Neural progenitor cell (in vitro differentiated cells): ENCODE results near the gene GABBR2. TPM values are rescaled to one million over a fixed set of nuclear protein-coding genes. Genes with fewer than 3 reads are reported as not detected.

Experiments
- DNase-seq: peaks from one replicate; pipeline ENCODE4 v3.0.0-alpha.2; 2016; ENCODE audit warnings: low spot score
- H2AFZ ChIP-seq: fragments of 200-600 bp; sonication (generic); replicated peaks from 2 replicates; pipeline ENCODE4 v1.6.1; 2016; ENCODE audit warnings: antibody characterized with exemption
- H3F3A ChIP-seq: fragments of 200-600 bp; sonication (generic); 2 replicates; pipeline ENCODE4 v1.6.1; 2016; ENCODE audit warnings: antibody characterized with exemption, low read depth
- H3K27ac ChIP-seq: fragments of 200-600 bp; sonication (generic); 2 replicates; pipeline ENCODE4 v1.5.1; 2016; ENCODE audit warnings: mild to moderate bottlenecking
- H3K27me3 ChIP-seq: fragments of 200-600 bp; sonication (generic); 2 replicates; pipeline ENCODE4 v1.6.1; 2016; ENCODE audit warnings: mild to moderate bottlenecking, moderate library complexity
- H3K36me3 ChIP-seq: fragments of 200-600 bp; sonication (generic); 2 replicates; pipeline ENCODE4 v1.5.1; 2016
- H3K4me1 ChIP-seq: fragments of 200-600 bp; sonication (generic); 2 replicates; pipeline ENCODE4 v1.6.1; 2016; ENCODE audit warnings: mixed run types
- H3K4me2 ChIP-seq: fragments of 200-600 bp; sonication (generic); 2 replicates; pipeline ENCODE4 v1.6.1; 2016
- H3K4me3 ChIP-seq: fragments of 200-600 bp; sonication (generic); 2 replicates; pipeline ENCODE4 v1.5.1; 2016
- H3K79me2 ChIP-seq: fragments of 200-600 bp; sonication (generic); 2 replicates; pipeline ENCODE4 v1.6.1; 2016; ENCODE audit warnings: low read depth
- H3K9ac ChIP-seq: fragments of 200-600 bp; sonication (generic); 2 replicates; pipeline ENCODE4 v1.6.1; 2016
- H3K9me3 ChIP-seq: fragments of 200-600 bp; sonication (generic); 2 replicates; pipeline ENCODE4 v1.5.1; 2016; ENCODE audit warnings: low read depth
- H4K20me1 ChIP-seq: fragments of 200-600 bp; sonication (generic); 2 replicates; pipeline ENCODE4 v1.6.1; 2016; ENCODE audit warnings: low read depth
- H3K27ac Mint-ChIP-seq: 3 replicates; pipeline ENCODE4 v1.8.0; 2021; ENCODE audit warnings: mixed read lengths
- H3K27me3 Mint-ChIP-seq: 2 replicates; pipeline ENCODE4 v1.8.0; 2022; ENCODE audit warnings: low read depth, mild to moderate bottlenecking, inconsistent platforms, moderate library complexity, mixed read lengths; ENCODE audit not compliant: insufficient read depth
- H3K36me3 Mint-ChIP-seq: 3 replicates; pipeline ENCODE4 v1.8.0; 2021; ENCODE audit warnings: mixed read lengths
- H3K4me1 Mint-ChIP-seq: 3 replicates; pipeline ENCODE4 v1.8.0; 2021; ENCODE audit warnings: mixed read lengths
- H3K4me3 Mint-ChIP-seq: 3 replicates; pipeline ENCODE4 v1.8.0; 2021; ENCODE audit warnings: mild to moderate bottlenecking, moderate library complexity, mixed read lengths
- H3K9me3 Mint-ChIP-seq: 3 replicates; pipeline ENCODE4 v1.8.0; 2020; ENCODE audit warnings: mixed read lengths
- EZH2 ChIP-seq: fragments of 200-600 bp; sonication (generic); IDR thresholded peaks from 2 replicates; pipeline ENCODE4 v1.6.1; 2017; ENCODE audit warnings: antibody characterized with exemption, mild to moderate bottlenecking, moderate library complexity
- EZH2phosphoT487 ChIP-seq: fragments of 200-600 bp; sonication (generic); IDR thresholded peaks from 2 replicates; pipeline ENCODE4 v1.6.1; 2017; ENCODE audit warnings: antibody characterized with exemption
- total RNA-seq: library from RNA; depleted of rRNA; stranded (reverse); fragments of >200 nt; gene quantifications from 2 replicates; pipeline ENCODE4 v1.2.3, GENCODE V29; 2015; ENCODE audit warnings: low replicate concordance
- TF ChIP-seq, protein P1 (sequence below): fragments of 200-600 bp; sonication (generic); IDR thresholded peaks from 2 replicates; pipeline ENCODE4 v1.5.1; 2017; ENCODE audit warnings: antibody characterized with exemption, mild to moderate bottlenecking

GABBR2 gene
- total RNA-seq, 1 donor from 2014 or later = not detected

DNA sequence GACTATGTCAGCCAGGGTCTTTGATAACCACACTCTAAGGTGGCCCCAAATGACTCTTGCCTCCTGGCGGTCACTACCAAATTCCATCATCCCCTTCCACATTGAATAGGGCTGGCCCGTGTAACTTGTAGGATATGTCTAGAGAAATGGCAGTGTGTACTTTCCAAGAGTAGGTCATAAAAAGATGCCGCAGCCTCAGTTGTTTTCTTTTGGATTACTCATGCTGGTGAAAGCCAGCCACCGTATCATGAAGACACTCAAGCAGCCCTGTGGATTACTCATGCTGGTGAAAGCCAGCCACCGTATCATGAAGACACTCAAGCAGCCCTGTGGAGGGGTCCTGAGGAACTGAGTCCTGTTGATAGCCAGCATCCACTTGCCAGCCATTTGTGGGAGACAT is 281.2 kb downstream of the GABBR2 start:
- Mint-ChIP-seq H3K36me3 (no peaks in the 10 kb centered on the region), H3K27me3 (peaks cover 2% of the 10 kb centered on the region), H3K4me3 (no peak overlapping the region), H3K4me1 (no peaks in the 10 kb centered on the region), H3K9me3 (no peaks in the 10 kb centered on the region), H3K27ac (no peak overlapping the region)
- Histone ChIP-seq H3K27ac (no peak overlapping the region), H3K27me3 (no peaks in the 10 kb centered on the region), H3K4me3 (no peak overlapping the region), H3K79me2 (no peaks in the 10 kb centered on the region), H2AFZ (no peak overlapping the region), H3K4me2 (no peak overlapping the region), H3F3A (no peaks in the 10 kb centered on the region), H4K20me1 (no peaks in the 10 kb centered on the region), H3K9ac (no peak overlapping the region), H3K9me3 (no peaks in the 10 kb centered on the region), H3K4me1 (no peaks in the 10 kb centered on the region), H3K36me3 (no peaks in the 10 kb centered on the region)
- no peak for DNase-seq
- no peak for TF ChIP-seq EZH2
- TF ChIP-seq, protein P1, sequence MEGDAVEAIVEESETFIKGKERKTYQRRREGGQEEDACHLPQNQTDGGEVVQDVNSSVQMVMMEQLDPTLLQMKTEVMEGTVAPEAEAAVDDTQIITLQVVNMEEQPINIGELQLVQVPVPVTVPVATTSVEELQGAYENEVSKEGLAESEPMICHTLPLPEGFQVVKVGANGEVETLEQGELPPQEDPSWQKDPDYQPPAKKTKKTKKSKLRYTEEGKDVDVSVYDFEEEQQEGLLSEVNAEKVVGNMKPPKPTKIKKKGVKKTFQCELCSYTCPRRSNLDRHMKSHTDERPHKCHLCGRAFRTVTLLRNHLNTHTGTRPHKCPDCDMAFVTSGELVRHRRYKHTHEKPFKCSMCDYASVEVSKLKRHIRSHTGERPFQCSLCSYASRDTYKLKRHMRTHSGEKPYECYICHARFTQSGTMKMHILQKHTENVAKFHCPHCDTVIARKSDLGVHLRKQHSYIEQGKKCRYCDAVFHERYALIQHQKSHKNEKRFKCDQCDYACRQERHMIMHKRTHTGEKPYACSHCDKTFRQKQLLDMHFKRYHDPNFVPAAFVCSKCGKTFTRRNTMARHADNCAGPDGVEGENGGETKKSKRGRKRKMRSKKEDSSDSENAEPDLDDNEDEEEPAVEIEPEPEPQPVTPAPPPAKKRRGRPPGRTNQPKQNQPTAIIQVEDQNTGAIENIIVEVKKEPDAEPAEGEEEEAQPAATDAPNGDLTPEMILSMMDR = no peak
- no peak for TF ChIP-seq EZH2phosphoT487

DNA sequence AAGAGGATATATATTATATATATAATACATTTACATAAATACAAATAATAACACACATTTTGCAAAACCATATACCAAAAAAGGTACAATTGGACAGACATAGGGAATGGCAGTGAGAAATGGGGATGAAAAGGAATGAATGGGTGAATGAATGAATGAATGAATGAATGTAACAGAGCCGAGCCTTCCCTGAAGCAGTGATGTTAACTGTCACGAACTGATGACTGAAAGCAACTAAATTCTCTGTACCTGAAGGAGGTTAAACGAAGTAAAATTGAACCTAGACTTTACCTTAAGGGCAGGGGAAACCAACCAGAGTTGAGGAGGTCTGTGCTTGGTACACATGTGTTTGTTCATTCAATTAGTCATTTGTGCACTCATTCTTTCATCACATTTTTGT is 283.7 kb downstream of the GABBR2 start:
- DNase-seq = no peak
- H3K27me3 Mint-ChIP-seq = peaks cover 2% of the 10 kb centered on the region
- no peaks in the 10 kb centered on the region for H3K36me3 ChIP-seq
- H3K4me3 Mint-ChIP-seq = no peak overlapping the region
- H3K27ac Mint-ChIP-seq = no peak overlapping the region
- no peak overlapping the region for H3K9ac ChIP-seq
- H3K27me3 ChIP-seq = no peaks in the 10 kb centered on the region
- H3K36me3 Mint-ChIP-seq = no peaks in the 10 kb centered on the region
- TF ChIP-seq, protein P1 = no peak
- TF ChIP-seq EZH2phosphoT487 = no peak
- TF ChIP-seq EZH2 = no peak
- no peaks in the 10 kb centered on the region for H3K9me3 Mint-ChIP-seq
- no peaks in the 10 kb centered on the region for H3K4me1 ChIP-seq
- H4K20me1 ChIP-seq = no peaks in the 10 kb centered on the region
- H2AFZ ChIP-seq = no peak overlapping the region
- H3K79me2 ChIP-seq = no peaks in the 10 kb centered on the region
- H3K9me3 ChIP-seq = no peaks in the 10 kb centered on the region
- H3K4me2 ChIP-seq = no peak overlapping the region
- no peaks in the 10 kb centered on the region for H3K4me1 Mint-ChIP-seq
- H3K4me3 ChIP-seq = no peak overlapping the region
- no peaks in the 10 kb centered on the region for H3F3A ChIP-seq
- H3K27ac ChIP-seq = no peak overlapping the region

DNA sequence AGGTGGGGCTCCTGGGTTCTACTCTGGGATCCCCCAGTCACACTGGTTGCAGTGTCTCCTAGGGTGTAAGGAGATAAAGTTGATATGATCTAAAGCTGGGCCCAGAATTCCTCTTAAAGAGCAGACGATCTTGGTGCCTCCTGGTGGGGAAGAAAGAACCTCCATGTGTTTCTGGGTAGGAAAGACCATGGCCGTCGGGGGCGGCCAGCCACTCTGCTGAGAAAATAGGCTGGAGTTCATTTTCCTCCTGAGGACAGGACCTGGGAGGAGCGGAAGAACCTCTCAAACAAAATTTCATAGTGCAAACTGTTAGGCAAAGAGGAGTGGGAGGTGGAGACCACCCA is 289.5 kb downstream of the GABBR2 start:
- Histone ChIP-seq H3F3A (no peaks in the 10 kb centered on the region), H2AFZ (no peak overlapping the region), H3K9ac (no peak overlapping the region), H3K4me2 (no peak overlapping the region), H3K4me3 (no peak overlapping the region), H3K4me1 (no peaks in the 10 kb centered on the region), H3K9me3 (no peaks in the 10 kb centered on the region), H4K20me1 (no peaks in the 10 kb centered on the region), H3K79me2 (no peaks in the 10 kb centered on the region), H3K27ac (no peak overlapping the region), H3K27me3 (no peaks in the 10 kb centered on the region), H3K36me3 (no peaks in the 10 kb centered on the region)
- Mint-ChIP-seq H3K27ac (no peak overlapping the region), H3K27me3 (peaks cover 3% of the 10 kb centered on the region), H3K4me3 (no peak overlapping the region), H3K9me3 (peaks cover 7% of the 10 kb centered on the region), H3K36me3 (no peaks in the 10 kb centered on the region), H3K4me1 (no peaks in the 10 kb centered on the region)
- no peak for DNase-seq
- TF ChIP-seq, protein P1 = no peak
- TF ChIP-seq EZH2 (no peak), EZH2phosphoT487 (no peak)
